K562 (cell line): Measurements from ENCODE around the gene PIKFYVE. TPM values are rescaled to one million over a fixed set of nuclear protein-coding genes. Genes with fewer than 3 reads are reported as not detected.

Experiments used
- EWSR1 ChIP-seq: fragments of 450-650 bp; IDR thresholded peaks from 2 replicates; pipeline ENCODE4 v1.6.1; 2018; ENCODE audit warnings: borderline replicate concordance, mild to moderate bottlenecking, low read depth, moderate library complexity; ENCODE audit not compliant: partially characterized antibody
- HES1 ChIP-seq: fragments of 450-650 bp; IDR thresholded peaks from 2 replicates; pipeline ENCODE4 v1.6.1; 2016; ENCODE audit warnings: low read depth, mild to moderate bottlenecking, moderate library complexity
- HNRNPUL1 ChIP-seq: fragments of 200-400 bp; formaldehyde crosslinking; IDR thresholded peaks from 2 replicates; pipeline ENCODE4 v1.6.1; 2017; ENCODE audit warnings: low read length
- ID3 ChIP-seq, 2 experiments: fragments of 250-450 bp in 1 of 2; fragments of 450-650 bp in 1 of 2; sonication (Bioruptor Pico) in 1 of 2; IDR thresholded peaks; 2 replicates each; pipeline versions ENCODE4 v1.6.1 to v1.8.0; 2016 to 2021; ENCODE audit warnings: mild to moderate bottlenecking in 2 of 2, moderate library complexity in 2 of 2, missing compliant biosample characterization in 1 of 2, missing genetic modification characterization in 1 of 2
- MXD1 ChIP-seq: fragments of 250-450 bp; sonication (Bioruptor Pico); IDR thresholded peaks from 2 replicates; pipeline ENCODE4 v1.8.0; 2021; ENCODE audit warnings: borderline replicate concordance, mild to moderate bottlenecking, moderate library complexity; ENCODE audit not compliant: poor library complexity, severe bottlenecking
- PCBP1 ChIP-seq: fragments of 200-400 bp; formaldehyde crosslinking; IDR thresholded peaks from 2 replicates; pipeline ENCODE4 v1.6.1; 2018; ENCODE audit warnings: mild to moderate bottlenecking, low read depth, low read length; ENCODE audit not compliant: poor library complexity, severe bottlenecking
- PRMT5 ChIP-seq: sonication (generic); formaldehyde crosslinking; IDR thresholded peaks from 2 replicates; pipeline ENCODE4 v1.5.0; 2020; ENCODE audit warnings: missing genetic modification reagents
- RAD21 ChIP-seq, 2 experiments: fragments of 250-450 bp in 1 of 2; fragments of 450-650 bp in 1 of 2; sonication (Bioruptor Pico) in 1 of 2; formaldehyde crosslinking in 1 of 2; IDR thresholded peaks in 1 of 2; conservative IDR thresholded peaks in 1 of 2; 2 replicates each; pipeline versions ENCODE4 v1.4.0 to v1.8.0; 2020 to 2022; ENCODE audit warnings: mild to moderate bottlenecking in 2 of 2, moderate library complexity in 1 of 2
- polyA plus RNA-seq, 8 experiments: library from polyadenylated mRNA; depleted of rRNA in 4 of 8; stranded (reverse) in 5 of 8; unstranded in 3 of 8; fragments of >200 nt; fragmentation: Nextera tagmentation in 2 of 8; fragmentation: Illumina TruSeq in 1 of 8; extraction: Ambion mirVana in 2 of 8; extraction: Trizol in 1 of 8; gene quantifications; 2 replicates each; pipeline versions ENCODE4 v1.2.1 to v1.2.3, GENCODE V29; 2011 to 2014; ENCODE audit warnings: inconsistent platforms in 1 of 8, missing spikeins in 1 of 8
- total RNA-seq, 7 experiments: library from RNA; depleted of rRNA in 6 of 7; stranded (reverse); fragments of >200 nt in 6 of 7; fragmentation: Illumina TruSeq in 2 of 7; extraction: Trizol in 2 of 7; gene quantifications; 2 replicates each; pipeline versions ENCODE4 v1.2.1 to v1.2.3, GENCODE V29; 2011 to 2021; ENCODE audit warnings: low replicate concordance in 1 of 7

The PIKFYVE gene
- total and polyA plus RNA-seq, 9 of the 15 experiments (the other 6 are each of a cell fraction or from before 2014, with no cell fraction given) = 3.6 to 25.6 (median 16.7) TPM

GRCh38 chr2:208373460-208374089 is 107.5 kb downstream of the PIKFYVE start (continued):
- TF ChIP-seq RAD21 (CRISPR knock-in tag; conservative IDR thresholded peaks at IDR 0.05 in 1 of 2, IDR thresholded peaks at IDR 0.05 in 1 of 2) (peak; percentile 29 to 41; a peak in 2 of 4 replicates), EWSR1 (no peak), ID3 (CRISPR knock-in tag; IDR thresholded peaks at IDR 0.05) (no peak), ID3 (tag; IDR thresholded peaks at IDR 0.05) (no peak), PRMT5 (no peak), PCBP1 (no peak), HES1 (no peak), HNRNPUL1 (no peak), MXD1 (CRISPR knock-in tag) (no peak)
